Retina (tissue), 1 donor: Measurements from ENCODE around the gene KAZN.
A peak's percentile ranks its signal among the peaks of the same experiment; 100 is the strongest.

Experiments
- DNase-seq: peaks from one replicate; pipeline ENCODE4 v3.0.0-alpha.2; 2016

KAZN gene

GRCh38 chr1:14922942-14923726 lies 324.6 kb downstream of the KAZN start:
- no peak for DNase-seq

GRCh38 chr1:14923727-14924452 lies 325.4 kb downstream of the KAZN start:
- peak; percentile 50 for DNase-seq

GRCh38 chr1:14924455-14925331 lies 326.2 kb downstream of the KAZN start:
- peak; percentile 68 for DNase-seq

- DNase-seq, result no peak
Measured at GRCh38 chr1:14925336-14926136, 327.1 kb downstream of the KAZN start.

GRCh38 chr1:14926229-14926628 lies 327.7 kb downstream of the KAZN start:
- no peak for DNase-seq

GRCh38 chr1:14926818-14927575 lies 328.5 kb downstream of the KAZN start:
- DNase-seq, result no peak

- no peak for DNase-seq
Measured at GRCh38 chr1:14928412-14928811, 329.9 kb downstream of the KAZN start.

GRCh38 chr1:14928886-14929546 lies 330.5 kb downstream of the KAZN start:
- DNase-seq, result no peak

- DNase-seq, result no peak
Measured at GRCh38 chr1:14929547-14930246, 331.2 kb downstream of the KAZN start.

- peak; percentile 50 for DNase-seq
Measured at GRCh38 chr1:14930247-14930965, 331.9 kb downstream of the KAZN start.

GRCh38 chr1:14932034-14932638 lies 333.7 kb downstream of the KAZN start:
- no peak for DNase-seq

GRCh38 chr1:14934867-14935266 lies 336.4 kb downstream of the KAZN start:
- no peak for DNase-seq

GRCh38 chr1:14936815-14937214 lies 338.3 kb downstream of the KAZN start:
- DNase-seq, result no peak

- no peak for DNase-seq
Measured at GRCh38 chr1:14937288-14937949, 338.9 kb downstream of the KAZN start.

GRCh38 chr1:14939527-14940284 lies 341.2 kb downstream of the KAZN start:
- DNase-seq, result no peak

- DNase-seq, result no peak
Measured at GRCh38 chr1:14940285-14940870, 341.9 kb downstream of the KAZN start.

- DNase-seq, result no peak
Measured at GRCh38 chr1:14941864-14942263, 343.4 kb downstream of the KAZN start.
